OCI-LY1 (cell line): Measurements from ENCODE around the gene ASB12.

Experiments used
- H2AFZ ChIP-seq: fragments of 200-600 bp; sonication (generic), shearing (Covaris generic); 2 replicates; pipeline ENCODE4 v1.6.0; 2014; ENCODE audit warnings: antibody characterized with exemption, mild to moderate bottlenecking, low read length
- H3F3A ChIP-seq: fragments of 200-600 bp; sonication (generic), shearing (Covaris generic); 2 replicates; pipeline ENCODE4 v1.6.0; 2014; ENCODE audit warnings: mild to moderate bottlenecking, antibody characterized with exemption, low read length, moderate library complexity; ENCODE audit not compliant: insufficient read depth
- H3K27ac ChIP-seq: fragments of 200-600 bp; sonication (generic); 2 replicates; pipeline ENCODE4 v1.5.1; 2014; ENCODE audit warnings: low read length, mixed run types, mild to moderate bottlenecking, low read depth; ENCODE audit not compliant: poor library complexity, severe bottlenecking
- H3K27me3 ChIP-seq: fragments of 200-600 bp; sonication (generic); 2 replicates; pipeline ENCODE4 v1.6.0; 2014; ENCODE audit warnings: antibody characterized with exemption, mild to moderate bottlenecking, low read length, moderate library complexity; ENCODE audit not compliant: insufficient read depth
- H3K36me3 ChIP-seq: fragments of 200-600 bp; sonication (generic); 2 replicates; pipeline ENCODE4 v1.6.1; 2014; ENCODE audit warnings: mild to moderate bottlenecking, antibody characterized with exemption, low read length, moderate library complexity, mixed read lengths; ENCODE audit not compliant: insufficient read depth
- H3K4me1 ChIP-seq: fragments of 200-600 bp; sonication (generic); 2 replicates; pipeline ENCODE4 v1.5.1; 2014; ENCODE audit warnings: mild to moderate bottlenecking, low read length, moderate library complexity; ENCODE audit not compliant: insufficient read depth, severe bottlenecking
- H3K4me2 ChIP-seq: fragments of 200-600 bp; sonication (generic), shearing (Covaris generic); 2 replicates; pipeline ENCODE4 v1.6.1; 2014; ENCODE audit warnings: low read length
- H3K4me3 ChIP-seq: fragments of 200-600 bp; sonication (generic); 2 replicates; pipeline ENCODE4 v1.5.1; 2014; ENCODE audit warnings: low read length, low read depth, mild to moderate bottlenecking, mixed read lengths; ENCODE audit not compliant: poor library complexity, severe bottlenecking
- H3K79me2 ChIP-seq: fragments of 200-600 bp; shearing (Covaris generic); 2 replicates; pipeline ENCODE4 v1.6.1; 2016; ENCODE audit warnings: mixed run types, low read length, mixed read lengths; ENCODE audit not compliant: insufficient read depth
- H3K9ac ChIP-seq: fragments of 200-600 bp; sonication (generic), shearing (Covaris generic); 2 replicates; pipeline ENCODE4 v1.6.1; 2014; ENCODE audit warnings: mild to moderate bottlenecking, low read length, mixed read lengths
- H3K9me2 ChIP-seq: fragments of 200-600 bp; sonication (generic), shearing (Covaris generic); 2 replicates; pipeline ENCODE4 v1.6.1; 2014; ENCODE audit warnings: low read depth, mild to moderate bottlenecking, low read length, mixed read lengths
- H3K9me3 ChIP-seq: fragments of 200-600 bp; shearing (Covaris generic); 2 replicates; pipeline ENCODE4 v1.6.1; 2014; ENCODE audit warnings: low read length, mixed read lengths
- H4K20me1 ChIP-seq: fragments of 200-600 bp; sonication (generic), shearing (Covaris generic); 2 replicates; pipeline ENCODE4 v1.6.0; 2016; ENCODE audit warnings: mild to moderate bottlenecking, low read length; ENCODE audit not compliant: insufficient read depth
- EZH2 ChIP-seq: fragments of 200-600 bp; sonication (generic), shearing (Covaris generic); IDR thresholded peaks from 2 replicates; pipeline ENCODE4 v1.8.0; 2017; ENCODE audit warnings: borderline replicate concordance, mixed run types, mild to moderate bottlenecking, antibody characterized with exemption, low read length, moderate library complexity, mixed read lengths
- TF ChIP-seq, protein P1 (sequence below): fragments of 200-600 bp; sonication (generic), shearing (Covaris generic); IDR thresholded peaks from 2 replicates; pipeline ENCODE4 v1.5.1; 2017; ENCODE audit warnings: mild to moderate bottlenecking, antibody characterized with exemption, low read length, moderate library complexity, mixed read lengths

ASB12 gene

DNA sequence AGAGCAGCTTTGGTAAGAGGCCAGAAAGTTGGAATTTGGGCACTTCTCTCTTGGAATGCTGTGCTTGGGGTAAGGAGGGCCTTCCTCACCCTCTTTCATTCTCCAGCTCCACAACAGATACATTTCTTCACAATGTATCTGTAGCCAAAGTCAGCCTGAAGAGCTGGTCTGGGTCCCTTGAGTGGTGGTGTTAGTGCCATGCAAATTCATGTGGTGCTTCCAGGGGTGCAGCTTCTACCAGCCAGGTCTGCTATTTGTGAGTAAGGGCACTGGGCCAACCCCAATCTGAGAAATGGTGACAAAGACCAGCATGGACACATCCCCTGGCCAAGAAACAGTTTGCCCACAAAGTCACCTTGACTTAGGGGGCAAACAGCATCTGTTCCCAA lies 42.7 kb downstream of the ASB12 start:
- no peak overlapping the region for H3K4me2 ChIP-seq
- H3K9me3 ChIP-seq = no peaks in the 10 kb centered on the region
- H3K4me3 ChIP-seq = no peak overlapping the region
- no peaks in the 10 kb centered on the region for H3K27me3 ChIP-seq
- no peaks in the 10 kb centered on the region for H3K36me3 ChIP-seq
- H3F3A ChIP-seq = no peaks in the 10 kb centered on the region
- no peak for TF ChIP-seq EZH2
- TF ChIP-seq, protein P1, sequence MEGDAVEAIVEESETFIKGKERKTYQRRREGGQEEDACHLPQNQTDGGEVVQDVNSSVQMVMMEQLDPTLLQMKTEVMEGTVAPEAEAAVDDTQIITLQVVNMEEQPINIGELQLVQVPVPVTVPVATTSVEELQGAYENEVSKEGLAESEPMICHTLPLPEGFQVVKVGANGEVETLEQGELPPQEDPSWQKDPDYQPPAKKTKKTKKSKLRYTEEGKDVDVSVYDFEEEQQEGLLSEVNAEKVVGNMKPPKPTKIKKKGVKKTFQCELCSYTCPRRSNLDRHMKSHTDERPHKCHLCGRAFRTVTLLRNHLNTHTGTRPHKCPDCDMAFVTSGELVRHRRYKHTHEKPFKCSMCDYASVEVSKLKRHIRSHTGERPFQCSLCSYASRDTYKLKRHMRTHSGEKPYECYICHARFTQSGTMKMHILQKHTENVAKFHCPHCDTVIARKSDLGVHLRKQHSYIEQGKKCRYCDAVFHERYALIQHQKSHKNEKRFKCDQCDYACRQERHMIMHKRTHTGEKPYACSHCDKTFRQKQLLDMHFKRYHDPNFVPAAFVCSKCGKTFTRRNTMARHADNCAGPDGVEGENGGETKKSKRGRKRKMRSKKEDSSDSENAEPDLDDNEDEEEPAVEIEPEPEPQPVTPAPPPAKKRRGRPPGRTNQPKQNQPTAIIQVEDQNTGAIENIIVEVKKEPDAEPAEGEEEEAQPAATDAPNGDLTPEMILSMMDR = no peak
- no peaks in the 10 kb centered on the region for H3K4me1 ChIP-seq
- no peak overlapping the region for H2AFZ ChIP-seq
- no peak overlapping the region for H3K9ac ChIP-seq
- H4K20me1 ChIP-seq = no peaks in the 10 kb centered on the region
- no peaks in the 10 kb centered on the region for H3K79me2 ChIP-seq
- H3K9me2 ChIP-seq = no peaks in the 10 kb centered on the region
- no peak overlapping the region for H3K27ac ChIP-seq

DNA sequence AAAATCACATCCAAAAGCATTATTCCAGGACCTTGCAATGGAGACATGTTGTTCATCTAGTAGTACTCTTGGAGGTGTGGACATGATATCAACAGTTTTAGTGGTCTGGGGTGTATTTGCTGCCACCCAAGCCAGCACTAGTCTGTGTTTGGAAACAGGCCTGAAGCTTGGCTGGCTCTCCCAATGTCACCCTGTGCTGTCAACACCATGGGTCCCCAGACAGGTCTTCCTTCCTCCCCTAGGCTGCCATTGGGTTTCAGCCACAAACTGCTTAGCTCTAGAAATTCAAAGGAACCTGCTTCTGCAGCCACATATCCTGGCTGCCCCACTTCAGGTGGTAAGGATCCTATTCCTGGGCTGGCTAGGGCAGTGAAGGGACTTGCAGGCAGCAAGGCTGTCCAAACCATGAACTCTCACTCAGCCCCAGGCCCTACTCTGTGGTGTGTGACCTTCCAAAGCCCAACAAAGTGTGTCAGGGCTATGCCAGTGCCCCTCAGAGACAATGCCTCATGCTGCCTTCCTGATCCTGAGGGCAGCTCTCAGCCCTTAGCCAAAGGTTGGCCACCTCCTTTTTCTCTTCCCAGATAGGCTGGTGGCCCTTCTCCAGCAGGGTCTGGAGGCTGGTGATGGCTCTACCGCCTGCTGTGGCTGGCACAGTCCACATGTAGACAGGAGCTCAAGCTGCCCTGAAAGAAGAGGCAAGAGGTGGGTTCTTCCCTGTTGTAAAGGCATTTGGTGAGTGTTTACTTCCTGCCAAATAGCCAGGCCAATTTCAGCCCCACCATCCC lies 43.2 kb downstream of the ASB12 start:
- Histone ChIP-seq H3K4me2 (no peak overlapping the region), H3K4me3 (no peak overlapping the region), H3K4me1 (no peaks in the 10 kb centered on the region), H3K36me3 (no peaks in the 10 kb centered on the region), H3K9ac (no peak overlapping the region), H2AFZ (no peak overlapping the region), H3K9me2 (no peaks in the 10 kb centered on the region), H3K27me3 (no peaks in the 10 kb centered on the region), H4K20me1 (no peaks in the 10 kb centered on the region), H3K9me3 (no peaks in the 10 kb centered on the region), H3K79me2 (no peaks in the 10 kb centered on the region), H3F3A (no peaks in the 10 kb centered on the region), H3K27ac (no peak overlapping the region)
- TF ChIP-seq EZH2 = no peak
- TF ChIP-seq, protein P1 = no peak

DNA sequence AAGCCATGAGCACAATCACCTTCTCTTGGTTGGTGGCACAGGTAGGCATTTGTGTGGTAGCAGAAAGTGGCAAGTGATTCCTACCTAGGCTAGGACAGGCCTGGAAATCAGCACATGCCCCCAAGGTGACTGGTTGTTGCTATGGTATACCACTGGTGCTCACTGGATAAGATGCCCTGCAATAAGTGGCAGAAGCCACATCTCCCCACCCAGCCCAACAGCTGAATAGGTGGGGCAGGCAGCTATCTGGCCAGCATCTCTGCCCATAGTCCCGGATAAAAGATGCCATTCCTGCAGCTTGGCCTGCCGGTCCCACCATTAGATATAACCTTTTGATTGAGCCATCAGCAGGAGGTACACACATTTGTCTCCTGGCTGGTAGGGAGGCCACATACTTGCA lies 46.0 kb downstream of the ASB12 start:
- Histone ChIP-seq H3K79me2 (no peaks in the 10 kb centered on the region), H3F3A (no peaks in the 10 kb centered on the region), H3K4me1 (no peaks in the 10 kb centered on the region), H3K9me3 (no peaks in the 10 kb centered on the region), H3K36me3 (no peaks in the 10 kb centered on the region), H3K9ac (no peak overlapping the region), H3K27me3 (no peaks in the 10 kb centered on the region), H4K20me1 (no peaks in the 10 kb centered on the region), H3K9me2 (no peaks in the 10 kb centered on the region), H3K4me2 (no peak overlapping the region), H3K4me3 (no peak overlapping the region), H2AFZ (no peak overlapping the region), H3K27ac (no peak overlapping the region)
- TF ChIP-seq, protein P1 = no peak
- no peak for TF ChIP-seq EZH2
